Measurements from ENCODE around the gene STAC3.

Gene STAC3

GRCh38 chr12:57273516-57273915 lies 22.5 kb upstream of the STAC3 start:
- no peak for TF ChIP-seq CTCF (conservative IDR thresholded peaks at IDR 0.05; ENCODE audit: low read depth, low read length)
- no peak overlapping the region for H3K4me3 ChIP-seq (ENCODE audit: low read depth, low read length)
- DNase-seq (ENCODE audit: low read depth), result no peak

- no peak overlapping the region for H3K4me3 ChIP-seq (ENCODE audit: low read depth, low read length)
- DNase-seq (ENCODE audit: low read depth), result peak; percentile 20
- no peak for TF ChIP-seq CTCF (conservative IDR thresholded peaks at IDR 0.05; ENCODE audit: low read depth, low read length)
Observed at GRCh38 chr12:57272337-57273151, 21.6 kb upstream of the STAC3 start.

- no peak for DNase-seq (ENCODE audit: low read depth)
- TF ChIP-seq CTCF (conservative IDR thresholded peaks at IDR 0.05; ENCODE audit: low read depth, low read length), result peak; percentile 5
- H3K4me3 ChIP-seq (ENCODE audit: low read depth, low read length), result no peak overlapping the region
Observed at GRCh38 chr12:57270966-57271470, 20.0 kb upstream of the STAC3 start.

- no peak for DNase-seq (ENCODE audit: low read depth)
- no peak for TF ChIP-seq CTCF (conservative IDR thresholded peaks at IDR 0.05; ENCODE audit: low read depth, low read length)
Observed at GRCh38 chr12:57268264-57268663, 17.3 kb upstream of the STAC3 start.

GRCh38 chr12:57266681-57267080 lies 15.7 kb upstream of the STAC3 start:
- no peak for DNase-seq (ENCODE audit: low read depth)
- no peak for TF ChIP-seq CTCF (conservative IDR thresholded peaks at IDR 0.05; ENCODE audit: low read depth, low read length)

More at GRCh38 chr12:57268264-57268663, 17.3 kb upstream of the STAC3 start:
- H3K4me3 ChIP-seq (ENCODE audit: low read depth, low read length), result no peak overlapping the region

GRCh38 chr12:57263096-57263495 lies 12.1 kb upstream of the STAC3 start:
- TF ChIP-seq CTCF (conservative IDR thresholded peaks at IDR 0.05; ENCODE audit: low read depth, low read length), result no peak
- H3K4me3 ChIP-seq (ENCODE audit: low read depth, low read length), result no peak overlapping the region
- no peak for DNase-seq (ENCODE audit: low read depth)

More at GRCh38 chr12:57266681-57267080, 15.7 kb upstream of the STAC3 start:
- H3K4me3 ChIP-seq (ENCODE audit: low read depth, low read length), result no peak overlapping the region

Measured in choroid plexus epithelial cell (primary cell).